Left kidney (tissue), 8 donors: Measurements from ENCODE around the gene RASA1. TPM values are rescaled to one million over a fixed set of nuclear protein-coding genes. Genes with fewer than 3 reads are reported as not detected.
"Not testable (repeated sequence)": the region's sequence is repeated elsewhere in the genome, so short reads cannot be mapped to it uniquely, and the experiment has no call there.

Source experiments
- DNase-seq: peaks from one replicate; pipeline ENCODE4 v3.0.0-alpha.2; 2013
- long read RNA-seq, 8 donors: transcript quantifications; one replicate each; lab custom pipeline, GENCODE V29; 2026
- polyA plus RNA-seq: library from polyadenylated mRNA; unstranded; fragments of 120-200 nt; gene quantifications from one replicate; pipeline ENCODE4 v1.2.1, GENCODE V29; 2013; ENCODE audit not compliant: insufficient read length

RASA1 gene
- polyA plus RNA-seq: 58.2 TPM
- long read RNA-seq, donor 1, partial matches to known transcripts: 22 of 46 reads
- long read RNA-seq, donor 1, other reads (novel, unspliced or antisense): 20 of 46 reads
- long read RNA-seq, donor 2, partial matches to known transcripts: 23 of 52 reads
- long read RNA-seq, donor 2, other reads (novel, unspliced or antisense): 26 of 52 reads
- long read RNA-seq, donor 3, partial matches to known transcripts: 21 of 21 reads
- long read RNA-seq, donor 3, other reads (novel, unspliced or antisense): 0 of 21 reads
- long read RNA-seq, donor 4: 0 reads
- long read RNA-seq, donor 5, partial matches to known transcripts: 35 of 82 reads
- long read RNA-seq, donor 5, other reads (novel, unspliced or antisense): 45 of 82 reads
- long read RNA-seq, donor 6, transcript RASA1-201 (25 exons, 3,752 nt): major isoform, 8 of 58 reads
- long read RNA-seq, donor 6, partial matches to known transcripts: 18 of 58 reads
- long read RNA-seq, donor 6, other reads (novel, unspliced or antisense): 32 of 58 reads
- long read RNA-seq, donor 7, transcript RASA1-201 (25 exons, 3,752 nt): major isoform, 6 of 6 reads
- long read RNA-seq, donor 7, partial matches to known transcripts: 0 of 6 reads
- long read RNA-seq, donor 7, other reads (novel, unspliced or antisense): 0 of 6 reads
- long read RNA-seq, donor 8, partial matches to known transcripts: 0 of 2 reads
- long read RNA-seq, donor 8, other reads (novel, unspliced or antisense): 0 of 2 reads

DNA sequence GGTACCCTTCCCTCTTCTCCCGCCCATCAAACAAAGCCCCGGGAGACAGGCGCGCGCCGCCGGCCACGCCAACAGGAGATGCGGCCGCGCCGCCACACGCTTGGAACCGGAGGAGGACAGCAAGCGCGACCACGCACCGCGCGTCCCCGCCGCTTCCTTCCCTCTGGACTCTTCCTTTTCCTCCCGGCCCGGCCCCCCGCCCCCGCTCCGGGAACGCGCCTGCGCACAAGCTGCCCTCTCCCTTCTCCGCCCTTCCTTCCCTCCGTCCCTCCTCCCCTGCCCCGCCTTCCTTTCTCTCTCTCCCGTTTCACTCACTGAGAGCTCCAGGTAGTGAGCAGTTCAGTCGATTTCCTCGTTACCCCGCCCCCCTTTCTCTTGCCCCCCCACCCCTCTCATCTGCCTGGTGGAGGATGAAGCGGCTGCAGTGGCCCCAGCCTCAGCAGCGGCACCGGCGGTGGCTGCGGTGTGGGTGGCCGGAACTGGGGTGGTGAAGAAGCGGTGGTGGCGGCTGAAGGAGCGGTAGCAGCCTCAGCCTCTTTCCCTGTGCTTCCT is at the start of gene RASA1:
RASA1 (plus strand) TSS at position 310 of the 552 bp plus-strand sequence. CDS start 569 bp downstream, outside the sequence.
- peak; percentile 94 for DNase-seq

DNA sequence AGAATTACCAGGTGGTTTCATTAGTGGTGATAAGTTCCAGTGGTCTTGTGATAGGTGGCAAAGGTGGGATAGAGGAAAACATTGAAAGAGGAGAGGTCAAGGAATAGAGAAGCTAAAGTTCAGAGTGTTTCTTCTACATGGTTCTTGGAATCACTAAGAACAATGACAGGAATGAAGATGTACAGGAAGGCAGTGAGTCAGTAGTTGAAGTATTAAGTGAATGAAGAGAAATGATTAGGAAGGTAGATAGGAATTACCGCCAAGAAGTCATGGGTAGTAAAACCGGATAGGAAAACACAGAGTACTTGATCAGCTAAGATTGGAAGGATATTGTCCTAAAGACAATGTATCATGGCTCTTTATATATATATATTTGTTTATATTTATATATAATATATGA is 37.9 kb upstream of the RASA1 start:
- no peak for DNase-seq

GRCh38 chr5:87231037-87231808 is 36.5 kb upstream of the RASA1 start:
- no peak for DNase-seq

DNA sequence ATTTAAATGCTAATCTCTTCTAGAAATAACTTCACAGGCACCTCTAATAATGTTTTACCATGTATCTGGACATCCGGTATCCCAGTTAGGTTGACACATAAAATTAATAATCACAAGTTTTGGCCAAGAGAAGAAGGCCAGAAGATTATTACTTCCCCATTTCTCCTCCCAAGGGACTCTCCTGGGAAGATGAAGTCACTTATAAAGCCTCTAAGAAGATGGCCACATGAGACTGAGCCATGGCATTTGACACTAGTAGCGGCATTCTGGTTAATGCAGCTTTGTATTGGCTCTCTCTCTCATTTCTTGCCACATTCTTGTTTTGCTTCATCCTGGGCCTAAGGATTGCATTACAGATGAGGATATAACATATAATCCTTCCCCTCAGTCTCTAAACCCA is 34.5 kb upstream of the RASA1 start:
- DNase-seq: no peak

- no peak for DNase-seq
Observed at GRCh38 chr5:87241555-87241954, 26.1 kb upstream of the RASA1 start.

GRCh38 chr5:87242242-87242641 is 25.4 kb upstream of the RASA1 start:
- no peak for DNase-seq

DNA sequence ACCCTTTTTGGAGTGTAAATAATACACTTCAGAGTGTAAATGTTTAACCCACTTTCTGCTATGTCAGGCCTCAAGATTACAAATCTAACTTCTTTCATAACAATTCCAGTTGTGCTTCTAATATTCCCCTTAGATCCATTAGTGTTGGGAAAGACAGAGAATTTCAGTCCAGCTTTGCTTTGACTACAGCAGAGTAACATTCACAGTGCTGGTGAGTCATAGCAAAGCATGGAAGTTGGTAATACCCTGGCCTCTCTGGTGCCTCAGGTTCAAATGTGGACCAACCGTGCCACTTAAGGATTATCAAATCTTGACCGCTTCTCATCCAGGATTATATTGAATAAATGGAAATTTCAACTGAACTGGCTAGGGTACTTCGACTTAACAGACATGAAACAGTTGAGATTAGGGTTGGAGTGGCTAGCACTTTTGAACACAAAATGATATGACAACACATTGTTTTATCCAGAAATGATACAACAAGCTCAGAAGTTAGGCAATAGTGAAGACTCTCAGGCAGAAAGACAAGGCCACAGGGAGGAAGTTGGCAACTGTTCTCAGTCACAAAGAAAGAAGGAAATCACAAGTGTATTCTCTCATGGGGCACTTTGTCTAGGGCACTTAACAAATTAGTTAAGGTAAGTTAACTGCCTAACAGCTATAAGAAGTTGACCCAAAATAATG is 24.4 kb upstream of the RASA1 start:
- no peak for DNase-seq

GRCh38 chr5:87245451-87245850 is 22.2 kb upstream of the RASA1 start:
- no peak for DNase-seq

DNA sequence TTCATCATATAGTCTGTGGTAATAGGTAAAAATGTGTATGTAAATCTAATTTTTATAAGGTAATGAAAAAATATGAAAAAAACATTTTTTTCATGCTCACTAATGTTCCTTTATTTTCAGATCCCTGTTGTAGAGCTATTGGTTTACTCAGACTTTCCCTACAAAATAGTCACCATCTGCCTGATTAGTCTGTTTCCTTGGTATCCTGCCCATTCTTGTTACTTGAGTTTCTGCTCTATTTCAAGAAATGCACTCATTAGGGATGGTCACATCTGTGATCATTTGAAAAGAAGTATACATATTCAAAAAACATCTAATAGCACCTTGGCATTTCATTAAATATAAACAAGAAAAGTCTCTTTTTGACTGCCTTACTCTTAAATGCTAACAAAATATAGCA is 21.6 kb upstream of the RASA1 start:
- no peak for DNase-seq

GRCh38 chr5:87252283-87252605 is 15.4 kb upstream of the RASA1 start:
- no peak for DNase-seq

DNA sequence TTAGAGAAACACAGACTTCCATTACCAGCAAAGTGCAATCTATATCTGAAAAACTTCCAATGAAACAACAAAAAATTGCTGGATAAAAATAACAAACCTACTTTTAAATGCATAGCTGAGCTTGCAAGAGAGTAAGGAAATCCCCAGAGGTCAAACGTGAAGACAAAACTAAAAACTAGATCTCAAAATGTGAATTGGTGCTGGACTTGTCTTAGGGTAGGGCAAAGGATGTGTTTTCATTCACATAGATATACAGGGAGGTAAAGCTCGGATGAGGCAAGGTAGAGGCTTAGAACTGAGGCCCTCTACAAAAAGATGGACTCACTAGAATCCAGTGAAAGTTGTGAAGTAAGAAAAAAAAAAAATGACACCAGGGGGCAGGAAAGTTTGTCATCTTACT is 13.6 kb upstream of the RASA1 start:
- no peak for DNase-seq

GRCh38 chr5:87258507-87258906 is 9.2 kb upstream of the RASA1 start:
- no peak for DNase-seq

DNA sequence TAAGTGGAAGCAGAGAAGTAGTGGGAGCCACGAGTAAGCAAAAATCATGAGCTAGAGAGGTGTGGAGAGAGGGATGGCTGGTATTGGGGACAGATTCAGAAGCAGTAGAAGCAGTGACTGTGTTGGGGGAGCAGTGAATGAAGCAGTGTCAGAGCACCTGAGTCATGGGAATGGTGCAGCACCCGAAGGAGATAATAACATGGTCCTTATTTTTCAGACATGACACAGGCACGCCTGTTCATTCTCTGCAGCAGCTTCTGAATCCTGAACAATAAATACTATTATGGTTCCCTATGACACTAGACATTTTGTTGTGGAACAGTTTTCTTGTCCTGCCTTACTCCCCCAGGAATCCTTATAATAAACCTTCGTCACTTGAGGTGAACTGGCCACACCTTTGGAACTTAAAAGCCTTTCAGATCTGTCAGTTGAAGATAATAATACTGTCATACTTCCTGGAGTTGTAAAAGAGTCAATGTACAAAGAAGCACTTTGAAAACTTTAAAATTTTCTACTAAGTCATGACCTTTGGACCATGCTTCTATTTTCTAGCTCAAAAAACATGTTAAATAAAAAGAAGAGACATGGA is 7.0 kb upstream of the RASA1 start:
- DNase-seq: no peak

DNA sequence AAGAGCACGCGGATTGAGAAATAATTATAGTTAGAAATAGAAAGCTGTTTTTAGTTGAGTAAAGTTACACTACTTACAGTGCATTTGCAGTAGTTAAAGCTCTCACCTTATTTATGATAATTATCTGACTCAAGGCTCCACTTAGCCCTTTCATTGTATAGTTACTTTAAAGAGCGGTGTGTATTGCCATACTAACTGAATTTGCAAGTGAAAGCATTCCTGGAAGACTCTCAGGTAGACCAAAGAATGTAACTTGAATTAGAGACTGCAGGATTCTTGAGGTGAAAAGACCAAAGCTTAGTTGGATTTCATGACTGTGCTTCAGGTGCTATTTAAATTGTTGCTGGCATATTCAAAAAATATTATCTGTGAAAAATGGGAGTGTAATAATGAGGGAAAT is 4.2 kb upstream of the RASA1 start:
- DNase-seq: no peak

GRCh38 chr5:87266914-87267573 is 639 bp upstream of the RASA1 start:
- no peak for DNase-seq

DNA sequence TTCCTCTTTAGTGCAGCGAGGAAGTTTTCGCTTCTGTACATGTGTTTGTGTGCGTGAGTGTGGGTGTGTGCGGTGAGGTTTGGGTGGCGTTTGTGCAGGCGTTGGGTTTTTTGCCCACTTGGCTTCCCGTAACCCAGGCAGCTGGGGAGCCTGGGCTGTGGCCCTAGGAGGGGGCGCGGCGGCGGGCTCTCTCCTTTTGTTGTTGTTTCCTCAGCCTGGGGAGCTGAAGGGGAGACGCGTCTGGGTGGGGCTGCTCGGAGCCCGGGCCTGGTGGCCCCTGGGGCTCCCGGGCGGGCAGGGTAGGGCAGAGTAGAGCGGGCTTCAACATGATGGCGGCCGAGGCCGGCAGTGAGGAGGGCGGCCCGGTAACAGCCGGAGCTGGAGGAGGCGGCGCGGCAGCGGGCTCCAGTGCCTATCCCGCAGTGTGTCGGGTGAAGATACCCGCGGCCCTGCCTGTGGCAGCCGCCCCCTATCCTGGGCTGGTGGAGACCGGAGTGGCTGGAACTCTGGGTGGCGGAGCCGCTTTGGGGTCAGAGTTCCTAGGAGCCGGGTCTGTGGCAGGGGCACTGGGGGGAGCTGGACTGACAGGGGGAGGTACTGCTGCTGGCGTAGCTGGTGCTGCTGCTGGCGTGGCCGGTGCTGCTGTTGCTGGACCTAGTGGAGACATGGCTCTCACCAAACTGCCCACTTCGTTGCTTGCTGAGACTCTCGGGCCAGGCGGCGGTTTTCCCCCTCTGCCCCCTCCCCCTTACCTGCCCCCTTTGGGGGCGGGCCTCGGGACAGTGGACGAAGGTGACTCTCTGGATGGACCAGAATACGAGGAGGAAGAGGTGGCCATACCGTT is 665 bp downstream of the RASA1 start:
- peak; percentile 65 for DNase-seq

DNA sequence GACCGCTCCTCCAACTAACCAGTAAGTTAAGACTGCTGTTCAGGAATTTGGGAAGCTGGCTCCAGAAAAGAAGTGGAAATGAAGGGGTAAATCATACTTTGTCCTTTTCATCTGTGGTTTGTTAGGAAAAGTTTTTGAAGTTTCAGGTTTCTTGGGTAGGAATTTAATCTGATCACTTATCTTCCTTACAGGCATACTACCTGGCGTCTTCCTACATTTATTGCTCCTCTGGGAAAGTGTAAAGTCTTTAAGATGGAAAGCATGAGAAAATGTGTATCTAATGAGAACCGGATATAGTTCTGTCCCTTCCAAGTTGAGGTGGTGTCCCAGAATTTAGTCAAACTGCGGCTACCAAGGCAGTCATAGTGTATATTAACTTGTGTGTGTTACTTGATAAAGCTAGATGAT is 1.3 kb downstream of the RASA1 start:
- DNase-seq: no peak

GRCh38 chr5:87270888-87271287 is 3.2 kb downstream of the RASA1 start:
- DNase-seq: not testable (repeated sequence)

- no peak for DNase-seq
Observed at GRCh38 chr5:87276655-87277054, 9.0 kb downstream of the RASA1 start.

GRCh38 chr5:87277279-87277835 is 9.7 kb downstream of the RASA1 start:
- DNase-seq: no peak
